Bone marrow (tissue), 2 donors: ENCODE results near the gene GNA15.
A peak's percentile ranks its signal among the peaks of the same experiment; 100 is the strongest.
"Not testable (repeated sequence)": the region's sequence is repeated elsewhere in the genome, so short reads cannot be mapped to it uniquely, and the experiment has no call there.

Experiments
- DNase-seq, 2 donors: peaks; one replicate each; lab custom pipeline; 2025; lab: John Stamatoyannopoulos, UW

GNA15 gene, protein sequence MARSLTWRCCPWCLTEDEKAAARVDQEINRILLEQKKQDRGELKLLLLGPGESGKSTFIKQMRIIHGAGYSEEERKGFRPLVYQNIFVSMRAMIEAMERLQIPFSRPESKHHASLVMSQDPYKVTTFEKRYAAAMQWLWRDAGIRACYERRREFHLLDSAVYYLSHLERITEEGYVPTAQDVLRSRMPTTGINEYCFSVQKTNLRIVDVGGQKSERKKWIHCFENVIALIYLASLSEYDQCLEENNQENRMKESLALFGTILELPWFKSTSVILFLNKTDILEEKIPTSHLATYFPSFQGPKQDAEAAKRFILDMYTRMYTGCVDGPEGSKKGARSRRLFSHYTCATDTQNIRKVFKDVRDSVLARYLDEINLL

DNA sequence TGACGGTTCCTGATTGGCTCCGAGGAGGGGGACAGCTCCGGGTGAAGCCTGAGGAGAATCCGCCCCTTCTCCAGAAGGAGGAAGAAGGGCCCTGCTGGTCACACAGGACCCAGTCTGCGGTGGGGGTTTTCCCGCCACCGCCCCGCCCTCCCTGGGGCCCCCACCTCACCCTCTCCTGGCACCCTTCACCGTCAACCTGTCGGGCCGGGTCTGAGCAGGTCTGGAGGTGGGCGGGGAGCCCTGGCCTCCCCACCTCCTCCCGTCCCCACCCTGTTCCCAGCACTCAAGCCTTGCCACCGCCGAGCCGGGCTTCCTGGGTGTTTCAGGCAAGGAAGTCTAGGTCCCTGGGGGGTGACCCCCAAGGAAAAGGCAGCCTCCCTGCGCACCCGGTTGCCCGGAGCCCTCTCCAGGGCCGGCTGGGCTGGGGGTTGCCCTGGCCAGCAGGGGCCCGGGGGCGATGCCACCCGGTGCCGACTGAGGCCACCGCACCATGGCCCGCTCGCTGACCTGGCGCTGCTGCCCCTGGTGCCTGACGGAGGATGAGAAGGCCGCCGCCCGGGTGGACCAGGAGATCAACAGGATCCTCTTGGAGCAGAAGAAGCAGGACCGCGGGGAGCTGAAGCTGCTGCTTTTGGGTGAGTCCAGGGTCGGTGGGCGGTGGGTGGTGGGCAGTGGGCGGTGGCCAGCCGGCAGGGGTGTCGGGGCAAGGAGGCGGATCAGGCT, at the start of gene GNA15:
Gene GNA15 (plus strand): TSS at position 73 of the 723 bp plus-strand sequence. CDS start 418 bp downstream, at position 491.
- peak; percentile 39 to 66 for DNase-seq

DNA sequence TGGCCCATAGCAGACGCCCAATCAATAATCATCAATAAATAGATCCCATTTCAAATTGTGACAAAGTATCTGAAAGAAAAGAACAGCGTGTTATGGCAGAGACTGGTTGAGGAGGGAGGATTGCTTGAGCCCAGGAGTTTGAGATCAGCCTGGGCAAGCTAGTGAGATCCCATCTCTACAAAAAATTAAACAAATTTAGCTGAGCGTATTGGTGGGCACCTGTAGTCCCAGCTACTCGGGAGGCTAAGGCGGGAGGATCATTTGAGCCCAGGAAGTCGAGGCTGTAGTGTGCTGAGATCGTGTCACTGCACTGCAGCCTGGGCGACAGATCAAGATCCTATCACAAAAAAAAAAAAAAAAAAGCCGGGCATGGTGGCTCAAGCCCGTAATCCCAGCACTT, 48.1 kb upstream of the GNA15 start:
- DNase-seq, result no peak

DNA sequence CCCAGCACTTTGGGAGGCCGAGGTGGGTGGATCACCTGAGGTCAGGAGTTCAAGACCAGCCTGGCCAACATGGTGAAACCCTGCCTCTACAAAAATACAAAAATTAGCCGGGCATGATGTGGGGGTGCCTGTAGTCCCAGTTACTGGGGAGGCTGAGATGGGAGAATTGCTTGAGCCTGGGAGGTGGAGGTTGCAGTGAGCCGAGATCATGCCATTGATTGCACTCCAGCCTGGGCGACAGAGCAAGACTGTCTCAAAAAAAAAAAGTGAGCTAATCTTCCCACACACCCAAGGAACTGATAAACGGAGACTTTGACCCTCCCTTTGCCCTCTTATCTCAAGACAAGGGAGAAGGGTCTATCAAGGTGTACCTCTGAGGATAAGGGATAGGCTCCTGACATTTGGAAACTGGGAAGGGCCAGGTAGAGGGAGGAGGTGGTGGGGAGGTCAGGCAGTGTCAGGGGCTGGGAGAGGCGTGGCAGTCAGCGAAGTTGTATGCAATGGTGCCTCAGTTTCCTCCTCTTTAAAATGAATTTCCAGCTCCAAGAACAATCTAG, 46.5 kb upstream of the GNA15 start:
- not testable (repeated sequence) for DNase-seq

DNA sequence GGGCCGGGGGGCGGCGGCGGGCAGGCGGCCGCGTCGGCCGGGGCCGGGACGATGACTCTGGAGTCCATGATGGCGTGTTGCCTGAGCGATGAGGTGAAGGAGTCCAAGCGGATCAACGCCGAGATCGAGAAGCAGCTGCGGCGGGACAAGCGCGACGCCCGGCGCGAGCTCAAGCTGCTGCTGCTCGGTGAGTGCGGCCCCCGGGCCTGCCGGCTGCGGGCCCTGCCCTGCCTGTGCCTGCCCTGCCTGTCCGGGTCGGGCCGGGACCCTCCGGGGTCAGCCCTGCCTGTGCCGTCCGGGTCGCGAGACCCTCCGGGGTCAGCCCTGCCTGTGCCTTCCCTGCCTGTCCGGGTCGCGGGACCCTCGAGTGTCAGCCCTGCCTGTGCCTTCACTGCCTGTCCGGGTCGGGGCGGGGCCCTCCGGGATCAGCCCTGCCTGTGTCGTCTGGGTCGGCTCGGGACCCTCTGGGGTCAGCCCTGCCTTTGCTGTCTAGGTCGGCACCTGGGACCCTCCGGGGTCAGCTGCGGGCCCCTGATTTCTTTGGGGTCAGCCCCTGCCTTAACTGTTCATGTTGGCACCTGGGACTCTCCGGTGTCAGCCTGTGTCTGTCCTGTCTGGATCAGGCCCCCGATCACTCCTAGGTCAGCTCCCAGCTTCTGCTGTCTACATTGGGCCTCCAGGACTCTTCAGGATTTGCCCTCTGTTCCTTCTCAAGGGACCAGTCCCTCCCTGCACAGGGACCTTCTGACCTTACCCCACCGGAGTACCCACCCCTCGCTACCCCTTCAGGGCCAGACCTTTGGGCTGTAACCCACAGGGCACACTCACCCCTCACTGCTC, 41.0 kb upstream of the GNA15 start:
- no peak for DNase-seq

DNA sequence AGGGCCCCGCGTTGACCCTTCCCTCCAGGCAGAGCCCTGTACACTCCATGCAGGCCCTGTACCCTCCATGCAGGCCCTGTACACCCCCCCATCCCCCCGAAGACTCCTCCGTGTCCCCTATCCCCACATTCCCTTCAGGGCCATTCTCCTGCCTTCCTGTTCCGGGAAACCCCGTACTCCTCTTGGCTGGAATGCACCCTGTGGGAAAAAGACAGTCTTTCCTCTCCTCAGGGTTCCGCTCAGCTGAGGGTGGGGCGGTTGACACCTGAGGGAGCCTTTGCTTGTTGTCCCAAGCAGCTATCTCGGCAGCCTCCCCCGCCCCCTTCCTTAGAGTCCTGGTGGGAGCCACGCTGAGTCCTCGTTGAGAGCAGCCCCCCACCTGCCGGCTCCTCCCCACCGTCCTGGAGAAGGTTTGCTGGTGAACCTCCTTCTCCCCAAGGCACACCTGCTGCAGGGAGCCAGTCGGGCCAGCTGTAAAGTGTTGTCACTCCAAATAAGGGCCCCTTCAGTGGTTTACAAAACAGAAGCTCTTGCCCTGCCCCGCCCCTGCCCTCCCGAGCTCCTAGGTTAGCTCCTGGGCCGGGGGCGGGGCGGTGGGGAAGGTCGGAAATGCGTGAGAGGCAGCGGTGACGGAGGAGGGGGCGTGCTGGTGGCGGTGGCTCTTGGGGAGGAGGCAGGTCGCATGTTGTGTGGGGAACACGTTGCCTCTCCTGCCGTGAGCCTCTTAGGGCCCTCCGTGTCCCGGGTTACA, 40.2 kb upstream of the GNA15 start:
- DNase-seq, result no peak

DNA sequence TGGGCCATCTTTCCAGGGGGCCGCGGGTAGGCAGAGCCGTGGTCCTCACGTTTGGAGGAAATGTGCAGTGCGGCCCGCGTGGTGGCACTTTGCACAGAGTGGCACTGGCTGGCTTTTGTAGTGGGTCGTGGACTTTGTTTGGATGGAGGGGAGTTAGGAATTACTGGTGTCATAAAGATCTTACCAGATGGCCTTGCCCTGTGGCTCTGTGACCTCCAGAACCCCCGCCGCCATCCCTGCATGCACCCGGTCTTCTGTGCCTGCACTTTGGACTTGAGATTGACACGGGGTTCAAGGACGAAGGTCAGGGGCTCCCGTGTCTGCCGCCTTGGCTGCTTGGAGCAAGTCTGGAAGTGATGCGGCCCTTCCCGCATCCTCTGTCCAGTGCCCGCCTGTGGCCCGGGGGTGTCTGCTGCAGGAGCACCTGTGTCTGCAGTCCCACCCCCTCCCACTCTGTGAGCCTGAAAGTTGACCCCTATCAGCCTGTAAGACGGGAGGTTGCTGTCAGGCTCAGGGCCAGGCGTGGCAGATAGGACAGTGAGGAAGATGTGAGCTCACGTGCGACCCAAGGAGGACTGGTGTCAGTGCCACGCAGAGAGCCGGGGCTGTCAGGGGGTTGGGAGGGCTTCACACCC, 39.4 kb upstream of the GNA15 start:
- no peak for DNase-seq

DNA sequence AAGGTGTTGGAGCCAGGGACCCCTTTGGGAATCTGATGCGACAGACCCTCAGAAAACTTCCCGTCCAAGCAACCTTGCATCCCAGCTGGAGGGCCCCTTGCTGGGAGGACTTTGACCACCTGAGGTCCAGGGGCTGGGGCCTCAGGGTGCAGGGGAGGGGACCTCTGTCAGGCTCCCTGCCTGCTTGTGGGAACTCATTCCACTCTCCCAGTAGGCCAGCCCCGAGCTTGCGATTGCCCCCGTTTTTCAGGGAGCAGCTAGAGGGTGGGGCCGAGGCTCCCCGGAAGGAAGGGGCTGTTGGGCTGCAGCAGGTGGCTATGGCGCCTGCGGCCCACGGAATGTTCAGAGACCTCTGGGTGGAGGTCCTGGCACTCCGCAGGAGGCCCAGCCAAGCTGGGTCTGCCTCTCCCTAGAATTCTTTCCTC, 38.9 kb upstream of the GNA15 start:
- no peak for DNase-seq

DNA sequence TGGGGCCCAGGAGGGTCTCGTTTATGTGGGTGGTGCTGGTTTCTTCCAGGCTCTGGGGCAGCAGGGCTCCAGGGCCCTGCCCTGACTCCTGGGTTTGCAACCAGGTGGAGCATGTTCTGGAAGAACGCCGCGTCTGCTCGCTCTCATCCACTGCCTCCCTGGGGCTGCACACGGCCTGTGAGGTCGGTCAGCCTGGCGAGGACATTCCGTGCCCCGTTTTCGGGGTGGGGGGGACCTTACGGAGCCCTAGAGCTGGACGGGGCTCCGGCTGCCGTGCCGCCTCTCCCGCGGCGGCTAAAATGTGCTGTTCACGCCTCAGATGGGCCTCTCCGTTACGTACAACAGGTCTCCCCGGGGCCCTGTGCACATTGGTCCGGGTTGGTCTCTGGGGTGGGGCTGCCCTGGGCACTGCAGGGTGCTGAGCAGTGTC, 38.4 kb upstream of the GNA15 start:
- DNase-seq, result no peak

DNA sequence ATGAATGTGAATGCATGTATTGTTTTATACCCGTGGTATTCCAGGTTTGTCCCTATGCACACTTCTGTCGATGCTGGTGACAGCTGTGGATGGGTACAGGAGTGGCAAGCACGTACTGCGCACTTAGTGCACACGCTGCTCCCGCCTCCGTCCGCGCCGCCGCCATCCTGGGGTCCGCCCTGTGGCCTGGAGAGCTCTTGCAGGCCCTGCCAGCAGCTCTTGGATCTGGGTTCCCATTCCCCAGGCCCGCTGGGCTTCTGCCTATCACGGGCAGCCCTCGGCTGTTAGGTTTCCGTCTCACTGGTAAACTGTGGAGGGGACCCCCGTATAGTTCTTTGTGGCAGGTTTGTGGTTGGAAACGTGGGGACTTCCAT, 37.7 kb upstream of the GNA15 start:
- DNase-seq, result no peak

DNA sequence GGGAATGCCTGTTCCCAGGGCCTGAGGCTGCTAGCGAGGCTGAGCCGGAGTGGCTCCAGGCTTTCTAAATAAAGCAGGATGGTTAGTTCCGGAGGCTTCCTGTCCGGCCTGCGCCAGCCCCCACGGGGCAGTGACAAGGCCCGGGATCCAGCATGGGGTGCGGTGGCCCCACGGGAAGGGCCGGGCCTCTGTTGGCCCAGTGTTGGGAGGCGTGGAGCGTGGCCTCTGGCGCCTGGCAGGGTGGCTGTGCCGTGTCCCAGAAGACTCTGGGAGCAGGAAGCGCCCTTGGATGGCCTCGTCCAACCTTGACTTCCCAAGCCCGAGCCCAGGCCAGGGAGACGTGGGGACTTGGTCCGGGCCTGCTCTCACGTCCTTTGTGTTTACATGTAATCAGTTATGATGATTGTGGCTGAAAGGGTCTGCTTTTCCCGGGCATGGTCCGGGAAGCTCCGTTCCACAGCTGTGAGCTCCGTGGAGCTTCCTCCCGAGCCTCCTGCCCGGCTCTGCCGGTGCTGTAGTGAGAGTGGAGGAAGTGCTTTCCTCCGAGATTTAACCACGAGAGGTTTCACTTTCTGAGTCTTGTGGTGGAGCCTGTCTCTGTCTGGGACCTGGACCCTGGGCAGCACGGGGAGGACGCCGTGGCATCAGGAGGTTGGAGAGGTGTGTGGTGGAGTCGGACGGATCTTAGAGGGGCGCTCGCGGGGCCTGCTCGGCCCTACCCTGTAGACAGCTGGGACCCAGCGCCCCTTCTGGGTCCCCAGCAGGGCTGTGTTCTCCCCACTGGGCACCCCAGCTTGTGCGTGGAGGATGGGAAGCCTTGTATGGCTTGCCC, 37.1 kb upstream of the GNA15 start:
- DNase-seq, result peak in 1 of 2 donors; percentile 1

DNA sequence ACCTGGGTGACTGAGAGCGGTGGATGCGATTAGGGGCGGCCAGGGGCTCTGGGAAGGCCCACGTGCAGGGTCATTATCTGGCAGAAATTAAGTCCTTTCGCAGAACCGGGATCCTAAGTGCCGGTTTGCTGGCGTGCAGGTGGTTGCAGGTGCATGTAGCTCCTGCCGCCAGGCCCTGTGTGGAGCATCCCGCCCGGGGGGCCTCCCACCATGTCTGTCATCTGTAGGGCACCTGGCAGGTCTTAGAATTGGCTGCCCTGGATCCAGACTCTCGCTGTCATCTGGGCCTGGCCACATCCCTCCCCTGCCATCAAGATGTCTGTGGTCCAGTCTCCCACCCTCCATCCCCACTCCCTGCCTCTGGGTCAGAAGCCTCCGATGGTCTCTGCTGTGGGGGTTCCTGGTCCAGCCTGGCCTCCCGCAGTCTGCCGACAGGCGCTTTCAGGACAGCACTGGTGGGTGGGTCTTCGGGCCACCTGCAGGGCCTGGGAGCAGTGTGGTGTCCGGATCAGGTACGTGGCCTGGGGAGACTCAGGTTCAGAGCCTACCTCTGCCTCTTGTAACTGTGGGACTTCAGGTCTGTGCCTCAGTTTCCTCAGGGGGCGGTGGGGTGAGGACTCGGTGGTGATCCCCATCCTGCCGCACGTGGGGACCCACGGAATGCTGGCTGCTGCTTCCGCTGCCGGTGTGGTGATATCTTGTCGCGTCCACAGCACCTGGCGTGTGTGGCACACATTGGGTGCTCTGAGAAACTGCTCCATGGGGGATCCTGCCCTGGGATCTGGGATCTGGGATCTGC, 36.3 kb upstream of the GNA15 start:
- DNase-seq, result no peak

DNA sequence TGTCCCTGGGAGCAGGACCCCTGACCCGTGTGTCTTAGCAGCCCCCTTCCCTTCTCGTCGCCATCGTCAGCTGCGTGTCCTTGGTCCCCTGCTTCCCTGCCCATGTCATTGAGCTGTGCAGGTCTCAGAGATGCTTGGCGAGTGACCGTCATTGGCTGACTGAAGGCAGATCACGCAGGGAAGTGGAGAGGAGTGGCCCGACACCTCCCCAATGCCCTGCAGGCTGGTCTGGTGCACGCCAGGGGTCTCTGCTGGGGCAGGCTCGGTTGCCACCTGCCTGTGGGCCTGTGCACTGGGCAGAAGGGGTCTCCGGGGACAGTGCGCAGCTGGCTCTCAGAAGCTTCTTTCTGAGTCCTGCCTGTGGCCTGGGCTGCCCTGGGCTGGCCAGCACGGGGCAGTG, 35.5 kb upstream of the GNA15 start:
- no peak for DNase-seq

DNA sequence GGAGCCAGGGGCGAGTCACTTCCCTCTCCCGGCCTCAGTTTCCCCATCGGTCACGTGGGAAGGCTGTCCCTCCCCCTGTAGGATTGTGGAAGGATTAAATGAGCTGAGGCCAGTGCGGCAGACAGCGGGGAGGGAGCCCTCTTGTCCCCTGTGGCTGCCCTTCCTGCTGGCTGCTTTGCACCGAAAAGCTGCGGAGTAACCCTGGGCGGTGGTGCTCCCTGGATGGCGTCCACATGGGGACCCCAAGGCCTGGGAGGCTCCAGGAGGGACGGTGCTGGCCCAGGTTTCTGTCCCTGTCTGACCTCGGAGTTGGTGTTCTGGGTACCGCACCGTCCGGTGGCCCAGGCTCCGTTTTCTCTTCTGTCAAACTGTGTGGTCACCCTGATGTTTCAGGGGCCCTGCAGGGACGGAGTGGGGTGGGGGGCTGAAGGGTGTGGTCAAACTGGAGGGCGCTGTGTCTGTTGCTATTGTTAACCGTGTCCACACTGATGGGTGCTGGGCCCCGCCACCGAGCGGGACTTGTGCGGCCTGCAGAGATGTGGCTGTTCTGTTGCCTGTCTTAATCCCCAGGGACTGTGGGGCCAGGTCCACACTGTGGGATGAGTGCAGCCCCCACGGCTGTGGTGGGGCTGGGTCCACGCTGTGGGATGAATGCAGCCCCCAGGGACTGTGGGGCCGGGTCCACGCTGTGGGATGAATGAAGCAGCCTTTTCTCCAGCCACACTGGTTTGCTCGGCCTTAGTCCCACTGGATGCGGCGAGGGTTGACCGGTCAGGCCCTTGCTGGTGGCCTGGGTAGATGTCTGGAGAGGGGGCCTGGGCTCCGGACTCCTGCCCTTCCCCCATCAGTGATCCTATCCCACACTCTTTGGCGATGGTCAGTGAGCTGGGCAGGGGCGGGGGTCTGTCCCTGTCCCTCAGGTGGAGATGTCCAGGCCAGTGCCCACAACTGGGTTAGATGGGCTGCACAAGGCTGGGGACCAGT, 34.8 kb upstream of the GNA15 start:
- no peak for DNase-seq

DNA sequence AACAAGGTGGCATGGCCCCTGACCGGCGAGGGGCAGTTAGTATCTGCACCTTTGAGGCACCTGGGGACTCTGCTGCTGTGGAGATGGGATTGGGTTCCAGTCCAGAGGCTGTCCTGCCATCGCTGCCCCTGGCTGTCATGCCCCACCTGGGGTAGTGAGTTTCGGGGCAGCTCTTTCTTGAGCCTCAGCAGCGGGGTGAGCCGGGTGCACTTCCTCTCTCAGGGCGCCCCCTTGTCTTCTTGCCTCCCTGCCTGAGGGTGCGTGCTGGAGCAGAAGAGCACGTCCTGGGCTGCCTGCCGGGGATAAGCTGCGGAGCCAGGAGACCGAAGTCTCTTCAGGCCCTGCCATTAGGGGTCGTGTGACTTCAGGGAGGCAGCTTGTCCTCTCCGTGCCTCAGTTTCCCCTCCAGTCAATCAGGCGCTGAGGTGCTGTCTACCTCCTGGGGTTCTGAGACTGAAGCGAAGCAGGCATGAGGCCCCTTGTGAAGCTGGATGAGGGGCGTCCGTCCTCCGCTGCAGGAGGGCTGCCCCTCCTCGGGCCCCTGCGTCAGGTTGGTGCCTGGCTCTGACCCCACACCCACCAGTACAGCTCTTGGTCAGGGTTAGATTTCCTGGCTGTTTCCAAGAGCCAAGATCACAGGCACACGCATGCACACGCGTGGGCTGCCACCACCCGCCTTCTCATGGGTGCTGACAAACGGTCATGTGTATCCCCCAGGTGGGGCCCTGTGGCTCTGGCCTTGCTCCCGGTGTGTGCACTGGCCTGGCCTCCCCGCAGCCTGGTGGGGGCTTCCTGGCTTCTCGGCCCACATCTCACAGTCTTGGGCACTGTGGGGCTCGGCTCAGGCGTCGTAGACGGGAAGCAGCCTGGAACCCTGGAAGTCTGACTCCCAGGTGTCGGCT, 33.3 kb upstream of the GNA15 start:
- no peak for DNase-seq

DNA sequence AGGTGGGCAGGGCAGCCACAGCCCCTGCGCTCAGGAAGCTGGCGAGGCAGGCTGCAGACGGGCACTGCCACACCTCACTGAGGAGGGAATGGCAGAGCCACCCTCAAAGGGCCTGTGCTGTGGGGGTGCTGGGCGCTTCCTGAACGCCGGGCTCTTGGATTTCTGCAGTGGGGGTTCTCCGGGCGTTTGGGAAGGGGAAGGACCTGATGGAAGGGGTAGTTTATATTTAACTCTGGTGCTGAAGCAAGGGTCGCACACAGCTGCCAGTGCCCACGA, 31.2 kb upstream of the GNA15 start:
- no peak for DNase-seq

DNA sequence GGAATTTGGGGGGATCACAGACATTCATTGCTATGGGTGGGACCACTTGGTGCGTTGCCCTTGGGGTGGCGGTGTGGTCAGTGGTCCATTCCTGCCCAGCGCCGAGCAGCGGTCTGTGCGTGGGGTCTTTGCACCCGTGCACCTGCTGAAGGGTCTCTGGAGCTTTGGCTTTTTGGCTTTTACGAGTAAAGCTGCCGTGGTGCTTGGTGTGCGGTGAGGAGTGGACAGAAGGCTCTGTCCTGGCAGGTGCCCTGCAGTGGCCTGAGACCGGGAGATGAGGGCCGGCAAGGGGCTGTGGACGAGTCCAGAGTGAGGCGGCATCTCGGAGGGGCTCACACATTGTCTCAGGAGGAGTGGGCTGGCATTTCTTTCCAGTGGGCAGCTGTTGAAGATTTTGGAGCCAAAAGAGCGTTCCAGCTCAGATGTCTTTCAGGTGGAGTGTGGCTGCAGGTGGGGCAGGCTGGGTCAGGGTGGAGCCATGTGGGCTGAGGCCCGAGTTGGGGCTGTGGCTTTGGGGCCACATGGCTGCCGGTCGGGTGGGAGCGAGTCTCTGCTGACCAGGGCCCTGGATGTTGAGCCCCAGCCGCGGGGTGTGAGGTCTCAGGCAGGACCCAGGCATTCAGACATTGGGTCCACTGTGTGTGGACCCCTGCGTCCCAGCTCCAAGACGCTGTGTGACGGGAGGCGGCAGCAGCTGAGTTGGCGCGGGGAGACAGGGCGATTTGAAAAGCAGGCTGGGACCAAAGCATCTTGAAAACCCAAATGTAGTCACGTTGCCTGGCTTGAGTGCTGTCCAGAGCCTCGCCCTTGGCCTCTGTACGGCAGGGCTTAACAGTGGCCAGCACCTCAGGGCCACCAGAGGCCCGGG, 30.0 kb upstream of the GNA15 start:
- no peak for DNase-seq
